Astrocyte (in vitro differentiated cells and primary cell): ENCODE measurements around the gene NSFL1C. TPM values are rescaled to one million over a fixed set of nuclear protein-coding genes. Genes with fewer than 3 reads are reported as not detected.
A peak's percentile ranks its signal among the peaks of the same experiment; 100 is the strongest.

Source experiments
- DNase-seq: peaks from one replicate; pipeline ENCODE4 v3.0.0-alpha.2; 2010; ENCODE audit warnings: low read depth
- FAIRE-seq: peaks from 2 replicates; lab custom pipeline; 2011; peaks lifted over from hg19 to GRCh38; lab: Jason Lieb, UNC
- H2AFZ ChIP-seq: 2 replicates; pipeline ENCODE4 v1.6.0; 2012; ENCODE audit warnings: low read depth, low read length, inconsistent platforms
- H3K27ac ChIP-seq: 2 replicates; pipeline ENCODE4 v1.5.1; 2011; ENCODE audit warnings: low read depth, low read length, inconsistent platforms
- H3K27me3 ChIP-seq: 2 replicates; pipeline ENCODE4 v1.6.0; 2011; ENCODE audit warnings: low read length, inconsistent platforms; ENCODE audit not compliant: insufficient read depth
- H3K36me3 ChIP-seq: 2 replicates; pipeline ENCODE4 v1.5.1; 2011; ENCODE audit warnings: low read length, inconsistent platforms; ENCODE audit not compliant: insufficient read depth
- H3K4me1 ChIP-seq: 2 replicates; pipeline ENCODE4 v1.5.1; 2011; ENCODE audit warnings: low read length, inconsistent platforms; ENCODE audit not compliant: insufficient read depth
- H3K4me2 ChIP-seq: 2 replicates; pipeline ENCODE4 v1.6.0; 2012; ENCODE audit warnings: low read length, inconsistent platforms
- H3K4me3 ChIP-seq: 2 replicates; pipeline ENCODE4 v1.5.1; 2011; ENCODE audit warnings: low read depth, mild to moderate bottlenecking, low read length, inconsistent platforms; ENCODE audit not compliant: insufficient read depth
- H3K79me2 ChIP-seq: 2 replicates; pipeline ENCODE4 v1.6.0; 2012; ENCODE audit warnings: mild to moderate bottlenecking, low read length, inconsistent platforms; ENCODE audit not compliant: insufficient read depth
- H3K9ac ChIP-seq: 2 replicates; pipeline ENCODE4 v1.6.0; 2012; ENCODE audit warnings: mild to moderate bottlenecking, low read length, inconsistent platforms
- H3K9me3 ChIP-seq: 2 replicates; pipeline ENCODE4 v1.5.1; 2012; ENCODE audit warnings: low read depth, mild to moderate bottlenecking, low read length, inconsistent platforms; ENCODE audit not compliant: insufficient read depth
- H4K20me1 ChIP-seq: 2 replicates; pipeline ENCODE4 v1.6.0; 2012; ENCODE audit warnings: low read length, inconsistent platforms; ENCODE audit not compliant: insufficient read depth
- H3K27ac Mint-ChIP-seq: one replicate; pipeline ENCODE4 v1.8.0; 2021; ENCODE audit warnings: mild to moderate bottlenecking, mixed read lengths; ENCODE audit not compliant: unreplicated experiment
- H3K27me3 Mint-ChIP-seq: one replicate; pipeline ENCODE4 v1.8.0; 2021; ENCODE audit warnings: low read depth, mixed read lengths; ENCODE audit not compliant: unreplicated experiment
- H3K36me3 Mint-ChIP-seq: one replicate; pipeline ENCODE4 v1.8.0; 2021; ENCODE audit warnings: low read depth, mixed read lengths; ENCODE audit not compliant: unreplicated experiment
- H3K4me1 Mint-ChIP-seq: one replicate; pipeline ENCODE4 v1.8.0; 2021; ENCODE audit warnings: low read depth, mixed read lengths; ENCODE audit not compliant: unreplicated experiment
- H3K4me3 Mint-ChIP-seq: one replicate; pipeline ENCODE4 v1.8.0; 2021; ENCODE audit warnings: mild to moderate bottlenecking, moderate library complexity, mixed read lengths; ENCODE audit not compliant: unreplicated experiment
- H3K9me3 Mint-ChIP-seq: one replicate; pipeline ENCODE4 v1.8.0; 2021; ENCODE audit warnings: mild to moderate bottlenecking, mixed read lengths; ENCODE audit not compliant: unreplicated experiment
- EZH2 ChIP-seq: IDR thresholded peaks from 2 replicates; pipeline ENCODE4 v1.6.1; 2012; ENCODE audit warnings: mild to moderate bottlenecking, low read length, inconsistent platforms; ENCODE audit not compliant: insufficient read depth
- total RNA-seq: library from RNA; stranded (reverse); gene quantifications from 2 replicates; pipeline ENCODE4 v1.2.1, GENCODE V29; 2021
- TF ChIP-seq, protein P1 (sequence below): IDR thresholded peaks from 2 replicates; pipeline ENCODE4 v1.5.1; 2011; ENCODE audit warnings: low read depth, mild to moderate bottlenecking, inconsistent platforms, low read length, moderate library complexity; ENCODE audit not compliant: insufficient read depth

Gene NSFL1C
- total RNA-seq, 1 donor from 2014 or later, result 96.0 TPM

- Mint-ChIP-seq H3K4me3 (no peak overlapping the region), H3K27ac (no peak overlapping the region), H3K9me3 (peaks cover 5% of the 10 kb centered on the region), H3K36me3 (no peaks in the 10 kb centered on the region), H3K4me1 (peaks cover 4% of the 10 kb centered on the region), H3K27me3 (no peaks in the 10 kb centered on the region)
- no peaks in the 10 kb centered on the region for H3K79me2 ChIP-seq
- H3K36me3 ChIP-seq, result no peaks in the 10 kb centered on the region
- H3K27ac ChIP-seq, result no peak overlapping the region
- no peaks in the 10 kb centered on the region for H3K9me3 ChIP-seq
- no peaks in the 10 kb centered on the region for H3K27me3 ChIP-seq
- DNase-seq (peak; percentile 73), FAIRE-seq (no peak)
- H3K4me2 ChIP-seq, result peak overlapping the region; percentile 23
- H3K9ac ChIP-seq, result no peak overlapping the region
- peaks cover under 1% of the 10 kb centered on the region for H3K4me1 ChIP-seq
- H3K4me3 ChIP-seq, result no peak overlapping the region
- TF ChIP-seq, protein P1, sequence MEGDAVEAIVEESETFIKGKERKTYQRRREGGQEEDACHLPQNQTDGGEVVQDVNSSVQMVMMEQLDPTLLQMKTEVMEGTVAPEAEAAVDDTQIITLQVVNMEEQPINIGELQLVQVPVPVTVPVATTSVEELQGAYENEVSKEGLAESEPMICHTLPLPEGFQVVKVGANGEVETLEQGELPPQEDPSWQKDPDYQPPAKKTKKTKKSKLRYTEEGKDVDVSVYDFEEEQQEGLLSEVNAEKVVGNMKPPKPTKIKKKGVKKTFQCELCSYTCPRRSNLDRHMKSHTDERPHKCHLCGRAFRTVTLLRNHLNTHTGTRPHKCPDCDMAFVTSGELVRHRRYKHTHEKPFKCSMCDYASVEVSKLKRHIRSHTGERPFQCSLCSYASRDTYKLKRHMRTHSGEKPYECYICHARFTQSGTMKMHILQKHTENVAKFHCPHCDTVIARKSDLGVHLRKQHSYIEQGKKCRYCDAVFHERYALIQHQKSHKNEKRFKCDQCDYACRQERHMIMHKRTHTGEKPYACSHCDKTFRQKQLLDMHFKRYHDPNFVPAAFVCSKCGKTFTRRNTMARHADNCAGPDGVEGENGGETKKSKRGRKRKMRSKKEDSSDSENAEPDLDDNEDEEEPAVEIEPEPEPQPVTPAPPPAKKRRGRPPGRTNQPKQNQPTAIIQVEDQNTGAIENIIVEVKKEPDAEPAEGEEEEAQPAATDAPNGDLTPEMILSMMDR, result peak; percentile 18
- no peak for TF ChIP-seq EZH2
- no peaks in the 10 kb centered on the region for H4K20me1 ChIP-seq
- peak overlapping the region; percentile 42 for H2AFZ ChIP-seq
Observed at GRCh38 chr20:1423625-1424106, 43.0 kb downstream of the NSFL1C start.

- Histone ChIP-seq H3K4me2 (no peak overlapping the region), H3K4me3 (no peak overlapping the region), H2AFZ (no peak overlapping the region), H3K27ac (no peak overlapping the region), H4K20me1 (no peaks in the 10 kb centered on the region), H3K36me3 (no peaks in the 10 kb centered on the region), H3K79me2 (no peaks in the 10 kb centered on the region), H3K4me1 (peaks cover 4% of the 10 kb centered on the region), H3K9me3 (no peaks in the 10 kb centered on the region), H3K9ac (no peak overlapping the region), H3K27me3 (no peaks in the 10 kb centered on the region)
- DNase-seq (no peak), FAIRE-seq (no peak)
- Mint-ChIP-seq H3K4me1 (peaks cover 8% of the 10 kb centered on the region), H3K27me3 (no peaks in the 10 kb centered on the region), H3K9me3 (peaks cover 7% of the 10 kb centered on the region), H3K4me3 (no peak overlapping the region), H3K27ac (no peak overlapping the region), H3K36me3 (no peaks in the 10 kb centered on the region)
- TF ChIP-seq EZH2, result no peak
- TF ChIP-seq, protein P1, result no peak
Observed at GRCh38 chr20:1423206-1423605, 43.4 kb downstream of the NSFL1C start.

DNA sequence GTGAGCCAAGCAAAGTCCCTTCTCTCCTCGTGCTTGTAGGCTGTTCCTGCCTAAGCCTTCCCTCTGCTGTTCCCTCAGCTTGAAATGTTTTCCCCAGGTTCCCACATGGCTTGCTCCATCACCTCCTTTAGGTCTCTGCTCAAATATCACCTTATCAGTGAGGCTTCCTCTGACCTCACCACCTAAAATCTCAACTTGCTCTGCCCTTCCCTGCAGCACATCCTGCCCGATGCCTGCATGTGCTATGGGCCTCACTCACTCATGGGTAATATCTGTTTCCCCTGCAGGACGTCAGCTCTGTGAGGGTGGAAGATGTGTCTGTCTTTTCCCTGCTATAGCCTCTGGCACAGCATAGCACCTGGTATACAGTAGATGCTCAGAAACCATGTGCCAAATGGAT lies 43.9 kb downstream of the NSFL1C start:
- H3K4me3 ChIP-seq, result no peak overlapping the region
- no peak overlapping the region for H3K4me2 ChIP-seq
- H3K27ac Mint-ChIP-seq, result no peak overlapping the region
- no peak overlapping the region for H2AFZ ChIP-seq
- H3K4me1 ChIP-seq, result peaks cover 4% of the 10 kb centered on the region
- TF ChIP-seq, protein P1, result no peak
- TF ChIP-seq EZH2, result no peak
- peaks cover 7% of the 10 kb centered on the region for H3K9me3 Mint-ChIP-seq
- FAIRE-seq (no peak), DNase-seq (no peak)
- H3K27ac ChIP-seq, result no peak overlapping the region
- no peaks in the 10 kb centered on the region for H3K9me3 ChIP-seq
- no peak overlapping the region for H3K9ac ChIP-seq
- H3K4me1 Mint-ChIP-seq, result peaks cover 9% of the 10 kb centered on the region
- H3K4me3 Mint-ChIP-seq, result no peak overlapping the region
- no peaks in the 10 kb centered on the region for H3K27me3 Mint-ChIP-seq
- H3K36me3 ChIP-seq, result no peaks in the 10 kb centered on the region
- no peaks in the 10 kb centered on the region for H3K36me3 Mint-ChIP-seq
- no peaks in the 10 kb centered on the region for H4K20me1 ChIP-seq
- H3K79me2 ChIP-seq, result no peaks in the 10 kb centered on the region
- H3K27me3 ChIP-seq, result no peaks in the 10 kb centered on the region
